ENCODE results near the gene HS3ST6.

HS3ST6 gene

GRCh38 chr16:1899641-1900451 is 18.4 kb downstream of the HS3ST6 start:
- TF ChIP-seq FOXP2 (optimal IDR thresholded peaks at IDR 0.05; ENCODE audit: borderline replicate concordance, extremely low read depth, extremely low read length, insufficient read depth) (no peak), POLR2AphosphoS5 (IDR thresholded peaks at IDR 0.05; ENCODE audit: low read depth, low read length) (no peak), REST (IDR thresholded peaks at IDR 0.05; ENCODE audit: insufficient read depth in 1 of 2, low read depth in 2 of 2, low read length in 2 of 2) (no peak), SIN3A (IDR thresholded peaks at IDR 0.05; ENCODE audit: borderline replicate concordance, insufficient read depth, low read length) (no peak), TAF1 (IDR thresholded peaks at IDR 0.05; ENCODE audit: borderline replicate concordance, insufficient read depth, low read length) (no peak)

GRCh38 chr16:1895949-1896675 is 22.1 kb downstream of the HS3ST6 start:
- TF ChIP-seq TAF1 (IDR thresholded peaks at IDR 0.05; ENCODE audit: borderline replicate concordance, insufficient read depth, low read length) (no peak), FOXP2 (optimal IDR thresholded peaks at IDR 0.05; ENCODE audit: borderline replicate concordance, extremely low read depth, extremely low read length, insufficient read depth) (no peak), REST (IDR thresholded peaks at IDR 0.05; ENCODE audit: insufficient read depth in 1 of 2, low read depth in 2 of 2, low read length in 2 of 2) (no peak), POLR2AphosphoS5 (IDR thresholded peaks at IDR 0.05; ENCODE audit: low read depth, low read length) (no peak), SIN3A (IDR thresholded peaks at IDR 0.05; ENCODE audit: borderline replicate concordance, insufficient read depth, low read length) (no peak)

- TF ChIP-seq FOXP2 (optimal IDR thresholded peaks at IDR 0.05; ENCODE audit: borderline replicate concordance, extremely low read depth, extremely low read length, insufficient read depth): no peak
Observed at GRCh38 chr16:1895068-1895467, 23.1 kb downstream of the HS3ST6 start.

- no peak for TF ChIP-seq TAF1 (IDR thresholded peaks at IDR 0.05; ENCODE audit: borderline replicate concordance, insufficient read depth, low read length)
- TF ChIP-seq FOXP2 (optimal IDR thresholded peaks at IDR 0.05; ENCODE audit: borderline replicate concordance, extremely low read depth, extremely low read length, insufficient read depth): no peak
- no peak for TF ChIP-seq POLR2AphosphoS5 (IDR thresholded peaks at IDR 0.05; ENCODE audit: low read depth, low read length)
- no peak for TF ChIP-seq REST (IDR thresholded peaks at IDR 0.05; ENCODE audit: insufficient read depth in 1 of 2, low read depth in 2 of 2, low read length in 2 of 2)
- no peak for TF ChIP-seq SIN3A (IDR thresholded peaks at IDR 0.05; ENCODE audit: borderline replicate concordance, insufficient read depth, low read length)
Observed at GRCh38 chr16:1890708-1891050, 27.5 kb downstream of the HS3ST6 start.

- TF ChIP-seq POLR2AphosphoS5 (IDR thresholded peaks at IDR 0.05; ENCODE audit: low read depth, low read length) (no peak), SIN3A (IDR thresholded peaks at IDR 0.05; ENCODE audit: borderline replicate concordance, insufficient read depth, low read length) (no peak)
Observed at GRCh38 chr16:1890024-1890707, 28.0 kb downstream of the HS3ST6 start.
